Osteoblast (primary cell): ENCODE results near the gene TRERF1. TPM values are rescaled to one million over a fixed set of nuclear protein-coding genes. Genes with fewer than 3 reads are reported as not detected.

ENCODE experiments used
- DNase-seq: peaks from one replicate; pipeline ENCODE4 v3.0.0; 2011; ENCODE audit warnings: low spot score, mixed read lengths; ENCODE audit not compliant: insufficient read length; ENCODE audit errors: missing footprints
- H2AFZ ChIP-seq: 2 replicates; pipeline ENCODE4 v1.6.0; 2011; ENCODE audit warnings: mild to moderate bottlenecking, low read length
- H3K27ac ChIP-seq: 2 replicates; pipeline ENCODE4 v1.5.1; 2011; ENCODE audit warnings: mild to moderate bottlenecking, low read depth, low read length, moderate library complexity
- H3K27me3 ChIP-seq: 2 replicates; pipeline ENCODE4 v1.6.0; 2012; ENCODE audit warnings: mild to moderate bottlenecking, control low read depth, inconsistent platforms, low read length, moderate library complexity; ENCODE audit not compliant: insufficient read depth
- H3K36me3 ChIP-seq: 2 replicates; pipeline ENCODE4 v1.5.1; 2011; ENCODE audit warnings: mild to moderate bottlenecking, low read length, control low read depth, moderate library complexity; ENCODE audit not compliant: insufficient read depth
- H3K4me1 ChIP-seq: 2 replicates; pipeline ENCODE4 v1.5.1; 2011; ENCODE audit warnings: mild to moderate bottlenecking, low read length, control low read depth, moderate library complexity; ENCODE audit not compliant: insufficient read depth
- H3K4me2 ChIP-seq: 2 replicates; pipeline ENCODE4 v1.6.0; 2011; ENCODE audit warnings: mild to moderate bottlenecking, low read length; ENCODE audit not compliant: insufficient read depth
- H3K4me3 ChIP-seq: fragments of 200-600 bp; sonication (generic); 3 replicates; pipeline ENCODE4 v1.5.1; 2012; ENCODE audit warnings: mild to moderate bottlenecking, low read length, inconsistent platforms; ENCODE audit not compliant: insufficient read depth
- H3K79me2 ChIP-seq: 2 replicates; pipeline ENCODE4 v1.6.0; 2012; ENCODE audit warnings: mild to moderate bottlenecking, low read length, control low read depth, inconsistent platforms; ENCODE audit not compliant: insufficient read depth
- H3K9me3 ChIP-seq: 2 replicates; pipeline ENCODE4 v1.5.1; 2011; ENCODE audit warnings: low read depth, low read length, control low read depth
- H4K20me1 ChIP-seq: 2 replicates; pipeline ENCODE4 v1.6.0; 2012; ENCODE audit warnings: mild to moderate bottlenecking, low read length, control low read depth; ENCODE audit not compliant: insufficient read depth
- total RNA-seq: library from RNA; depleted of rRNA; stranded (reverse); fragments of >200 nt; gene quantifications from 2 replicates; pipeline ENCODE4 v1.2.3, GENCODE V29; 2012
- TF ChIP-seq, protein P1 (sequence below): IDR thresholded peaks from 2 replicates; pipeline ENCODE4 v1.5.1; 2011; ENCODE audit warnings: mild to moderate bottlenecking, low read depth, low read length, moderate library complexity; ENCODE audit errors: extremely low read depth

TRERF1 gene
- total RNA-seq, 1 donor: 4.7 TPM

DNA sequence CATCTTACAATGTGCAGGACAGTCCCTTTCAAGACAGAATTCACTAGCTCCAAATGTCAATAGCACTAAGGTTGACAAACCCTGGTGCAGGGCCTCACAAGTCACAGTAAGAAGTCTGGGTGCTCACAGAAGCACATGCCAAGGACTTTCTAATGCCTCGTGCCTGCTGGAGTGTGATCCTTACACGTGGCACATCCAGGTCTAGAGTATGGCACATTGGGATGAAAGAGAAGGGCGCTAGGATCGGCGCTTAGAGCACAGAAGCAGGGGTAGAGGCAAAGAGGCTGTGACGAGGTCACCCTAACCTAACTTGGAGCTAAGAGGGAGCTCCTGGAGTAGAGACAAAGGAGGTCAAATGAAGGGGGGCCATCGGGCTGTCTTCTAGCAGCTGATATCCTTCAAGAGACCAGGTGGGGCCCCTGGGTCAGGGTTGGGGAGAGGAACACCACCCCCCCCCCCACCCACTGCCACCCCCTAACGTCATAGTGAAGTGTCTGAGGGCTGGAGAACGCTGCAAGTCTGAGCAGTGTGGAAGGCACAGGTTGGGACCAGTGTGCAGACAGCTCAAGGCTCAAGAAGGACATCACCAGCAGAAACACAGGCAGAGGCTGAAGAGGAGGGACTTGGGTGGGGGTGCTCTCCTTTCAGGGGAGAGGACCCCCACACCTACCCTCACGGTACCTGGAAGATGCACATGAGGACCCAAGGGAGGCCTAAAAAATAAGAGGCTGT, 136.3 kb downstream of the TRERF1 start:
- TF ChIP-seq, protein P1, sequence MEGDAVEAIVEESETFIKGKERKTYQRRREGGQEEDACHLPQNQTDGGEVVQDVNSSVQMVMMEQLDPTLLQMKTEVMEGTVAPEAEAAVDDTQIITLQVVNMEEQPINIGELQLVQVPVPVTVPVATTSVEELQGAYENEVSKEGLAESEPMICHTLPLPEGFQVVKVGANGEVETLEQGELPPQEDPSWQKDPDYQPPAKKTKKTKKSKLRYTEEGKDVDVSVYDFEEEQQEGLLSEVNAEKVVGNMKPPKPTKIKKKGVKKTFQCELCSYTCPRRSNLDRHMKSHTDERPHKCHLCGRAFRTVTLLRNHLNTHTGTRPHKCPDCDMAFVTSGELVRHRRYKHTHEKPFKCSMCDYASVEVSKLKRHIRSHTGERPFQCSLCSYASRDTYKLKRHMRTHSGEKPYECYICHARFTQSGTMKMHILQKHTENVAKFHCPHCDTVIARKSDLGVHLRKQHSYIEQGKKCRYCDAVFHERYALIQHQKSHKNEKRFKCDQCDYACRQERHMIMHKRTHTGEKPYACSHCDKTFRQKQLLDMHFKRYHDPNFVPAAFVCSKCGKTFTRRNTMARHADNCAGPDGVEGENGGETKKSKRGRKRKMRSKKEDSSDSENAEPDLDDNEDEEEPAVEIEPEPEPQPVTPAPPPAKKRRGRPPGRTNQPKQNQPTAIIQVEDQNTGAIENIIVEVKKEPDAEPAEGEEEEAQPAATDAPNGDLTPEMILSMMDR: no peak

DNA sequence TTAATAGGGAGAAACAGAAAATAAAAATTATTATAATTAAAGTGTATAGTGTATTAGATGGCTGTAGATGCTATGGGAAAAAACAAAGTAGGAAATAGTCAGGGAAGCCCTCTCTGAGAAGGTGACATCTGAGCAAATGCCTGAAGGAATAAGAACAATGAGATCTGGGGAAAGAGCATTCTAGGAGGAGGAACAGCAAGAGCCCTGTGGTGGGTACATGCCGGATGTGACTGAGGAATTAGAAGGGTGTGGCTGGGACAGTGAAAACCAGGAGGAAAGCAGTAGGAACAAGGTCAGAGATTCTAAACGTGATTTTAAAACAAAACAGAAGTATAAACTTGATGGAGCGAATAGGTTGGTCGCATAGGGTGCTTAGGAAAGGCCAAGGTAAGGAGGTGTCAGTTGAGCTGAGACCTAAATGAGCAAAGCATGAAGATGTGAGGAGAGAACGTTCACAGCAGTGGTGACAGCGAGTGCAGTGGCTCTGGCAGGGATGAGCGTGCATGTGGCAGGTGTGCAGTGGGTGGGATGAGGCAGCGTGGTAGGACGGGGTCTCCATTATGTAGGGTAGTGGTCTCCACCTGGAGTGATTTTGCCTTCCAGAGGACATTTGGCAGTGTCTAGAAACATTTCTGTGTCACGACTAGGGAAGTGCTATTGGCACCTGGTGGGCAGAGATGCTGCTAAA, 137.0 kb downstream of the TRERF1 start:
- peaks cover 9% of the 10 kb centered on the region for H3K79me2 ChIP-seq
- peaks cover 46% of the 10 kb centered on the region for H3K4me1 ChIP-seq
- DNase-seq: no peak
- no peak overlapping the region for H3K4me3 ChIP-seq
- no peak overlapping the region for H3K4me2 ChIP-seq
- no peaks in the 10 kb centered on the region for H4K20me1 ChIP-seq
- H3K27ac ChIP-seq: peak overlapping the region; percentile 83
- no peaks in the 10 kb centered on the region for H3K27me3 ChIP-seq
- H3K9me3 ChIP-seq: no peaks in the 10 kb centered on the region
- no peak overlapping the region for H2AFZ ChIP-seq
- TF ChIP-seq, protein P1: no peak
- no peaks in the 10 kb centered on the region for H3K36me3 ChIP-seq

More for the DNA sequence above, 136.3 kb downstream of the TRERF1 start:
- no peak overlapping the region for H2AFZ ChIP-seq
- H3K27me3 ChIP-seq: no peaks in the 10 kb centered on the region
- no peaks in the 10 kb centered on the region for H3K36me3 ChIP-seq
- H3K4me1 ChIP-seq: peaks cover 46% of the 10 kb centered on the region
- H3K9me3 ChIP-seq: no peaks in the 10 kb centered on the region
- no peaks in the 10 kb centered on the region for H4K20me1 ChIP-seq
- peak overlapping the region; percentile 41 for H3K4me3 ChIP-seq
- no peak for DNase-seq
- peak overlapping the region; percentile 75 for H3K4me2 ChIP-seq
- H3K27ac ChIP-seq: peak overlapping the region; percentile 83
- peaks cover 9% of the 10 kb centered on the region for H3K79me2 ChIP-seq

DNA sequence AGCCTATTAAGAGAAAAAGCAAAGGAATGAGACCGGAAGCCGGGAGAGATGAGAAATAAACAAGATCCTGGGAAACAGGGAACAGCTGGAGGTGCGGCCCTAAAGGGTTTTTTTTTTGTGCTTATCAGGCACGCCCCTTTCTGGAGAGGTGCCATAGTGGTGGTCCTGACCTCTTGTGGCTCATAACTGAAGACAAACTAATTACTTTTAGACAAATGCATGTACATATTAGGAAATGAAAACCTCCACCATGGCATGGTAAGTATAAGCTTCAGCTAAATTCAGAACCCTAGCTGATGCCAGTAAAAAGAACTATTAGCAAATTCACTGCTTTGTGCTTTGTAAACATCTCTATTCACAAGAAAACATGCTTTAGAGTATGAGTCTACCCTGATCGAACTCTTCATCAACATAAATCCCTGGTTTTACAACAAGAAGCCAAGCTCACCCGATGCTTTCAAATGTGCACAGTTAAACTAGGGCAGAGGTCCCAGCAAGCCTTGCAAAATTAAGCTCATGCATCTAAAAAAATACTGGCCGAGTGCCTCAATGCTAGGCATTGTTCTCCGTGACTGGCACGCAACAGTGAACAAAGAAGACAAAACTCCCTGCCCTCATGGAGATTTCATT, 137.7 kb downstream of the TRERF1 start:
- Histone ChIP-seq H3K27ac (peak overlapping the region; percentile 76), H3K9me3 (no peaks in the 10 kb centered on the region), H3K4me2 (peak overlapping the region; percentile 59), H3K4me1 (peaks cover 46% of the 10 kb centered on the region), H3K36me3 (no peaks in the 10 kb centered on the region), H3K27me3 (no peaks in the 10 kb centered on the region), H2AFZ (no peak overlapping the region), H3K4me3 (no peak overlapping the region), H3K79me2 (peaks cover 9% of the 10 kb centered on the region), H4K20me1 (no peaks in the 10 kb centered on the region)
- DNase-seq: peak; percentile 77
- TF ChIP-seq, protein P1: no peak

DNA sequence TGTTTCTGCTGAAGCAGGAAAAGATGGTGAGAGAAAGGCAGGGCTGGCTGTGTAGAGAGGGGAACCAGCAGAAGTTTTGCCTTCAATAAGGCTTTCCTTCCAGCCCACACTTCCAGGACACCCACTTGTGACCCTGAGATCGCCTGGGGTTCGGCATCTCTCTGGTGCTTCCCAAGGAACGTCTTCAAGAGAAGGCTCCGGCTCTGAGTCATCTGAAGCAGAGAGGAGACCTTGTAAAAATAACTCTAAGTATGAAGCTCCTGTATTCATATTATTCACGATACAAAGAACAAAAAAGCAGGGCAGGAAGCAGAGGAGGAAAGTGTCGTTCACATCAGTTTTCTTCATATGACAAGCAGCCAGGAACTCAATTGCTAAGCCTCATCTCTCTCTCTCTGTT, 138.7 kb downstream of the TRERF1 start:
- TF ChIP-seq, protein P1: no peak
- DNase-seq: no peak
- H3K4me2 ChIP-seq: peak overlapping the region; percentile 59
- no peak overlapping the region for H3K4me3 ChIP-seq
- no peaks in the 10 kb centered on the region for H3K27me3 ChIP-seq
- H3K36me3 ChIP-seq: no peaks in the 10 kb centered on the region
- H3K9me3 ChIP-seq: no peaks in the 10 kb centered on the region
- peak overlapping the region; percentile 76 for H3K27ac ChIP-seq
- H3K79me2 ChIP-seq: peaks cover 11% of the 10 kb centered on the region
- H3K4me1 ChIP-seq: peaks cover 46% of the 10 kb centered on the region
- H4K20me1 ChIP-seq: no peaks in the 10 kb centered on the region
- H2AFZ ChIP-seq: peak overlapping the region; percentile 60
